Central memory CD8-positive, alpha-beta T cell (primary cell): ENCODE measurements around the gene SKIC3.

Source experiments
- ATAC-seq: fragments of 150-1000 bp; cut with Tn5 transposase; replicated peaks from 2 replicates; pipeline ENCODE4 v1.10.0; 2022; ENCODE audit warnings: mild to moderate bottlenecking, moderate FRiP score, moderate number of reproducible peaks; ENCODE audit not compliant: poor library complexity, severe bottlenecking; ENCODE audit errors: extremely low read depth
- DNase-seq, 2 donors: peaks; one replicate each; pipeline ENCODE4 v3.0.0; 2021; ENCODE audit warnings: low spot score in 2 of 2
- H3K27ac Mint-ChIP-seq: one replicate; pipeline ENCODE4 v1.8.0; 2022; ENCODE audit warnings: low read depth, mild to moderate bottlenecking, moderate library complexity, mixed read lengths
- H3K27me3 Mint-ChIP-seq: one replicate; pipeline ENCODE4 v1.8.0; 2022; ENCODE audit warnings: mixed read lengths
- H3K36me3 Mint-ChIP-seq: one replicate; pipeline ENCODE4 v1.8.0; 2022; ENCODE audit warnings: mild to moderate bottlenecking, moderate library complexity, mixed read lengths; ENCODE audit not compliant: insufficient read depth
- H3K4me1 Mint-ChIP-seq: one replicate; pipeline ENCODE4 v1.8.0; 2022; ENCODE audit warnings: mixed read lengths
- H3K4me3 Mint-ChIP-seq: one replicate; pipeline ENCODE4 v1.8.0; 2022; ENCODE audit warnings: mild to moderate bottlenecking, moderate library complexity, mixed read lengths
- H3K9me3 Mint-ChIP-seq: one replicate; pipeline ENCODE4 v1.8.0; 2022; ENCODE audit warnings: mixed read lengths

SKIC3 gene

DNA sequence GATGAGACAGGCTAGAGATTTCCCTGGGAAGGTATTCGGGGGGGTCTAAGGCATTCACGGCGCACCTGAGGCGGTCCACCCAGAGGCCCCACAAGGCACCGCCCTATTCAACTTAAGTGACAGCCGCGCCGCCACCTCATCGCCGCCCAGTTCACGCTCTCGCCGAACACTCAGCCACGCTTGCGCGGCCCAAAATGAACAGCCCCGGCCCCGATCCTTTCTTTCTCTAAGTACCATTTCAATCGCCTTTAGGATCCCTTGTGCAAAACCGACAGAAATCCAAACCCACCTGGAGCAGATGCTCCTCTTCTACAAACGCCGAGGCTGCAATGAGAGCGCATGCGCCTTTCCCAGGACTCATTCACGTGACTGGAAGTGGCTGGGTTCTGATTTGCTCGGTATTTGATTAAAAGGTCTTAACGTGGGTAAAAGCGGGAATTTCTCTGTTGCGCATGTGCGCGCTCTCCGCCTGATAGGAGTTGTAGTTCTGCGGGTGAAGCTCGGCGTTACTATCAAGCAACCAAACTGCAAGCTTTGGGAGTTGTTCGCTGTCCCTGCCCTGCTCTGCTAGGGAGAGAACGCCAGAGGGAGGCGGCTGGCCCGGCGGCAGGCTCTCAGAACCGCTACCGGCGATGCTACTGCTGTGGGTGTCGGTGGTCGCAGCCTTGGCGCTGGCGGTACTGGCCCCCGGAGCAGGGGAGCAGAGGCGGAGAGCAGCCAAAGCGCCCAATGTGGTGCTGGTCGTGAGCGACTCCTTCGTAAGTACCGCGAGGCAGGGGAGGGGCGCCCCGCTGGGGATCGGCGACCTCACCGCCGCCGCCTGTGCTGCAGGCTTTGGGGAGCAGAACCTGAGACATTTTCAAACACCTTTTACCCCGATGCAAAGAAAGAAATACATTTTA lies at the start of gene SKIC3, which contains the start of gene ARSK:
Gene SKIC3 (minus strand): TSS at position 331 of the 902 bp plus-strand sequence. CDS start 7,827 bp downstream, outside the sequence.
Gene ARSK (plus strand): TSS at position 455 of the 902 bp plus-strand sequence. CDS start 178 bp downstream, at position 633.
- H3K4me1 Mint-ChIP-seq: peaks cover 30% of the 10 kb centered on the region
- ATAC-seq: peak; percentile 87
- no peaks in the 10 kb centered on the region for H3K27me3 Mint-ChIP-seq
- H3K27ac Mint-ChIP-seq: peak within 1 kb of the TSS; percentile 89
- peaks cover 16% of the 10 kb centered on the region for H3K36me3 Mint-ChIP-seq
- peak within 1 kb of the TSS; percentile 90 for H3K4me3 Mint-ChIP-seq
- no peaks in the 10 kb centered on the region for H3K9me3 Mint-ChIP-seq
- DNase-seq: peak; percentile 86 to 90

DNA sequence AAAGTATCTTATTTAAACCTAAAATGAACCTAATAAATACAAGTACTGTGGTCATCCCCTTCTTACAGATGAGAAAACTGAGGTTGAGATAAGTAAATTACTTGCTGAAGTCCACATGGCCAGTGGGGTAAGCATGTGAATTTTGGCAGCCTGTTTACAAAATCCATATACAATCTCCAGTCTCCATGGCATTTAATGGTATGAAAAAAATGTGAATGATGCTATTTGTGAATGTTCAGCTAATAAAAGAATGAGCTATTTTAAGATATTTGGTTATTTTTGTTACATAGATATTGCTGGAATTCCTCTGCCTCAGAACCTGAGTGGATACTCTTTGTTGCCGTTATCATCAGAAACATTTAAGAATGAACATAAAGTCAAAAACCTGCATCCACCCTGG lies 45.8 kb upstream of the SKIC3 start:
- Mint-ChIP-seq H3K4me3 (no peak overlapping the region), H3K9me3 (no peaks in the 10 kb centered on the region), H3K36me3 (peaks cover 15% of the 10 kb centered on the region), H3K27ac (no peak overlapping the region), H3K4me1 (no peaks in the 10 kb centered on the region), H3K27me3 (no peaks in the 10 kb centered on the region)
- ATAC-seq: no peak
- no peak for DNase-seq

DNA sequence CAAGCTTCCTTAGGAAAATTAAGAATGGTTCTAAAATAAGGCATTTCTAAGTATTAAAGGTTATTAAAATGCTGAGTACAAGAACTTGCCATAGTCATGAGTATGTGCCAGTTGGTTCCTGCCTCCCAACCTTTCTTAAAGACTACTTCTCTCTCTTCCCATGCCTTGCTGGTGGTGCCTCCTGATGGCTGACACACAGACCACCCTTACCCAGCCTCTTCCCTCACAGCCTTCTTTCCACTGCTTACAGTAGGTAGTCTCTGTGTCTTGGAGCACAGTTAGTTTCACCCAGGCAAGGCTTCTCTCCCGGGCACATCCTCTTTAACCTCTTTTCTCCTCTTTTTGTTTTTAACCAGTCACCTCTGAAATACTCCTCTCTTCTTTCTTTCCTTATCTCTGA lies 44.5 kb upstream of the SKIC3 start:
- H3K4me3 Mint-ChIP-seq: no peak overlapping the region
- H3K4me1 Mint-ChIP-seq: no peaks in the 10 kb centered on the region
- no peak overlapping the region for H3K27ac Mint-ChIP-seq
- no peak for DNase-seq
- peaks cover 13% of the 10 kb centered on the region for H3K36me3 Mint-ChIP-seq
- H3K27me3 Mint-ChIP-seq: no peaks in the 10 kb centered on the region
- H3K9me3 Mint-ChIP-seq: no peaks in the 10 kb centered on the region
- ATAC-seq: no peak

DNA sequence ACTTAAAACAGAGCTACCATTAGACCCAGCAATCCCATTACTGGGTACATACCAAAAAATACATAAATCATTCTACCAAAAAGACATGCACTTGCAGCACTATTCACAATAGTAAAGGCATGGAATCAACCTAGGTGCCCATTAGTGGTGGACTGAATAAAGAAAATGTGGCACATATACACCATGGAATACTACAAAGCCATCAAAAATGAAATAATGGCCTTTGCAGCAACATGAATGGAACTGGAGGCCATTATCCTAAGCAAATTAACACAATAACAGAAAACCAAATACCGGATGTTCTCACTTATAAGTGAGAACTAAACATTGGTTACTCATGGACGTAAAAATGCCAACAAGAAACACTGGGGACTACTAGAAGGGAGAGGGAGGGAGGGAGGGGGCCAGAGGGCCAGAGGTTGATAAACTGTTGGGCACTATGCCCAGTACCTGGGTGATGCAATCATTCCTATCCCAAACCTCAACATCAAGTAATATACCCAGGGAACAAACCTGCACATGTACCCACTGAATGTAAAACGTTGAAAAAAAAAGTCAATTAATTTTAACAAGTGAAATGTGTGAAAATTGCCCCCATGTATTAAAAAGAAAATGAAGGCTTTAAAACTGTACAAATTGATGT lies 40.6 kb upstream of the SKIC3 start:
- Mint-ChIP-seq H3K9me3 (no peaks in the 10 kb centered on the region), H3K27me3 (no peaks in the 10 kb centered on the region), H3K4me3 (no peak overlapping the region), H3K4me1 (no peaks in the 10 kb centered on the region), H3K36me3 (peaks cover 2% of the 10 kb centered on the region), H3K27ac (no peak overlapping the region)
- no peak for ATAC-seq
- no peak for DNase-seq

DNA sequence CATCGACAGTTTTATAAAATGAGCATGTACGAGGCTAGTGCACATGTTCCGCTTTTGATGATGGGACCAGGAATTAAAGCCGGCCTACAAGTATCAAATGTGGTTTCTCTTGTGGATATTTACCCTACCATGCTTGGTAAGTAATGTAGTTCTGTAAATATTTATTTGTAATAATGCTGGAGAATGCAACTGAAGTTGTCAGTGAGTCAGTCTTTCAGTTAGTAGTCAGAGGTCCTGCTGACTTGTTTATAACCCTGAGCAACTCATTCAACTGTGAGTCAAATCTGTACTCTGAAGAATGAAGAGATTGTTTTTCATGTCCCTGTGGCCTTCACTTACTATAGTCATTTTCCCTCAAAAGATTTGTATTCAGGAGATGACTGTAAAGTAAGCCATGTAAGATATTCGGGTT lies 36.7 kb upstream of the SKIC3 start:
- ATAC-seq (no peak), DNase-seq (no peak)
- Mint-ChIP-seq H3K27me3 (no peaks in the 10 kb centered on the region), H3K9me3 (no peaks in the 10 kb centered on the region), H3K27ac (no peak overlapping the region), H3K36me3 (no peaks in the 10 kb centered on the region), H3K4me3 (no peak overlapping the region), H3K4me1 (peaks cover 5% of the 10 kb centered on the region)

DNA sequence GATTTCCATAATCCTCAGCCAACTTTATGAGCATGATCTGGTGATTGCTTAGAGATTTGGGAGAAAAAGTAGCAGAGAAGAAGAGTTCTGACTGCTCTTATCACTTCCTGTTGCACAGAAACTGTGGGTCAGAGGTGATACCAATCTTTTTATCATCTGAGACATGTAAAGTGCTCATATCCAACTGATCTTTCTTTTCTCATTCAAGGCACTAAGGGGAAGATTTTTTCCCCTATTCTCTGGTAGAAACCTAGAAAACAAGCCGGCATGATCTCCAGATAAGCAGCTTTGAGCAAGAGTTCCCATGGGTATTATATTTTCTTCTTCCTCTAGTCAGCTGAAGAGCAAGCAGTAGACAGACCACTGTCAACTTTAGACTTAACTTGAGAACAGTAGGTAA lies 36.1 kb upstream of the SKIC3 start:
- H3K27ac Mint-ChIP-seq: no peak overlapping the region
- H3K36me3 Mint-ChIP-seq: no peaks in the 10 kb centered on the region
- H3K4me1 Mint-ChIP-seq: peaks cover 5% of the 10 kb centered on the region
- no peak for ATAC-seq
- no peak overlapping the region for H3K4me3 Mint-ChIP-seq
- DNase-seq: no peak
- H3K27me3 Mint-ChIP-seq: no peaks in the 10 kb centered on the region
- H3K9me3 Mint-ChIP-seq: no peaks in the 10 kb centered on the region

DNA sequence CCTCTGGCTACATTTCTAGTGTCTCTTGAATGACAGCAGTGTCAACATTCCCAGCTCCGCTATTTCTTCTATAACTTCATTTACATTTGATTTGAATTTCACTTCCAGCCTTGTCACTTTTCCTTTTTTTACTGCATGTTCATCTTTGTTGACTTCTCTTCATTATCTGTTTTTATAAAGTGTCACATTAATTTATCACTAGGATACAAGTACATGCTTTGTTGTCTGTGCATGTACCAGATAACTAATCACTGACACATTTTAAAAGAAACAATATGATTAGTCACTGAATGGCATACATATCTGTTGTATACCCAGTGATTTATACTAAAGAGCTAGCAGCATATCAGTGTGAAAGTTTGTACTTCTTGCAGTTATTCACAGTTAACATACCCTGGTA lies 29.2 kb upstream of the SKIC3 start:
- no peak overlapping the region for H3K27ac Mint-ChIP-seq
- H3K4me1 Mint-ChIP-seq: no peaks in the 10 kb centered on the region
- no peaks in the 10 kb centered on the region for H3K9me3 Mint-ChIP-seq
- DNase-seq (no peak), ATAC-seq (no peak)
- H3K36me3 Mint-ChIP-seq: peaks cover 1% of the 10 kb centered on the region
- no peak overlapping the region for H3K4me3 Mint-ChIP-seq
- no peaks in the 10 kb centered on the region for H3K27me3 Mint-ChIP-seq

DNA sequence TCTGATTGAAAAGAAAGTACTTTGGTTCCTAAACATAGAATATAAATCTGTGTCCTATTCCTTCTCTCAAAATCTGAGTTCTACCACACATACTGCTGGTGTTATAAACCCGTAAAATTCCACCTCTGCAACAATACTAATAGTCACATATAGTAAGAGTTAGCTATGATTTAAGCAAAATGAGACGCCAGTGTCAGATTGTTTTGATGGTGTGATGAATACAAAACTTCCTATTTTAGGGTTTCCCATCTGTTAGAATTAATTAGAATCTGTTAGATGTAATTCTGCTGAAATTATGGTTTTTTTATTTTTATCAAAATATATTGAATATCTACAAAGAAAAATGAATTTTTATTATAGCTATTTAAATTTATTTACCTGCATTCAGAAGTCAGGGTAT lies 26.8 kb upstream of the SKIC3 start:
- peaks cover 1% of the 10 kb centered on the region for H3K36me3 Mint-ChIP-seq

DNA sequence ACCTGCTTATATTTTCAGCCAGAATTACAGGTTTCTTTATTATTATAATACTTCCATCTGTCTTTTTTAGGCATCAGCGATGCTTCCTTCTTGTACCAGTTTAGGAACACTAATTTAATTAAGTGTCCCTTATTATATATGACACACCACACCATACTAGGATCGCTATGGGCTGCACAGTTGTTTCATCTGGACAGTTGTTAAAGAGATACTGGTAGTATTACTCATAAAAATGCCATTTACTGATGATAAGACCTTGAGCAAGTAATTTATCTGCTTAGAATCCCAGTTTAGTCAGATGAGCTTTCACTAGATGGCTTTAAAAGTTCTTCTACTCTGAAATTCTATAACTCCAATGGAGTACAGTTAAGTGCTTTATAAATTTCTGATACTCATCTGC lies 17.2 kb upstream of the SKIC3 start:
- Mint-ChIP-seq H3K36me3 (peaks cover 14% of the 10 kb centered on the region), H3K27ac (no peak overlapping the region), H3K9me3 (no peaks in the 10 kb centered on the region), H3K4me3 (no peak overlapping the region), H3K4me1 (peaks cover 10% of the 10 kb centered on the region), H3K27me3 (no peaks in the 10 kb centered on the region)
- DNase-seq (no peak), ATAC-seq (no peak)

More for the DNA sequence above, 26.8 kb upstream of the SKIC3 start:
- no peaks in the 10 kb centered on the region for H3K27me3 Mint-ChIP-seq
- H3K9me3 Mint-ChIP-seq: no peaks in the 10 kb centered on the region
- DNase-seq (no peak), ATAC-seq (no peak)
- H3K4me1 Mint-ChIP-seq: no peaks in the 10 kb centered on the region
- no peak overlapping the region for H3K27ac Mint-ChIP-seq
- H3K4me3 Mint-ChIP-seq: no peak overlapping the region

DNA sequence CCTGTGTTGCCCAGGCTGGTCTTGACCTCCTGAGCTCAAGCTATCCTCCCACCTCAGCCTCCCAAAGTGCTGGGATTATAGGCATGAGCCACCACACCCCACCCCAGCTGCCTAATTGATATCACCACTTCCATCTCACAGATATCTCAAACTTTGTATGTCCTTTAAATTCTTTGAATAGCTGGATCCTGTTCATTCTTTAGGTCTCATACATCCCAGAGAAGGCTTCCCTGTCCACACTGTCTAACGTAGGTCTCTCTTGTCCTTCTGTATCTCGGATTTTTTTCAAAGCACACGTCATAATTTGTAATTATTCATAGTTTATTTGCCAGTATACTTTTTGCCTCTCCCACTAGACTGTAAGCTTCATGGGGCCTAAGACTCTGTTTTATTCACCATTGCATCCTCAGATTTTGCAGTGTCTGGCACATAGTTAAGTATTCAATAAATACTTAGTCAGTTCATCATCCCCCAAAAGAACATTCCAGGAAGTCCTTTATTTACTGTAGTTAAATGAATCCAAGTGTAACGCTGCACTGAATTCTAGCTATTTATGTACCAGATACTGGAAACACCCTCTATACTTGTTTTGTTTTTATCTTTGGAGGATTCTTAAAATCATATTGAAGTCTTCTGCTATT lies 10.6 kb upstream of the SKIC3 start:
- H3K27ac Mint-ChIP-seq: no peak overlapping the region
- no peak for DNase-seq
- H3K36me3 Mint-ChIP-seq: peaks cover 17% of the 10 kb centered on the region
- peaks cover 5% of the 10 kb centered on the region for H3K4me1 Mint-ChIP-seq
- H3K9me3 Mint-ChIP-seq: no peaks in the 10 kb centered on the region
- H3K27me3 Mint-ChIP-seq: no peaks in the 10 kb centered on the region
- no peak for ATAC-seq
- H3K4me3 Mint-ChIP-seq: no peak overlapping the region

DNA sequence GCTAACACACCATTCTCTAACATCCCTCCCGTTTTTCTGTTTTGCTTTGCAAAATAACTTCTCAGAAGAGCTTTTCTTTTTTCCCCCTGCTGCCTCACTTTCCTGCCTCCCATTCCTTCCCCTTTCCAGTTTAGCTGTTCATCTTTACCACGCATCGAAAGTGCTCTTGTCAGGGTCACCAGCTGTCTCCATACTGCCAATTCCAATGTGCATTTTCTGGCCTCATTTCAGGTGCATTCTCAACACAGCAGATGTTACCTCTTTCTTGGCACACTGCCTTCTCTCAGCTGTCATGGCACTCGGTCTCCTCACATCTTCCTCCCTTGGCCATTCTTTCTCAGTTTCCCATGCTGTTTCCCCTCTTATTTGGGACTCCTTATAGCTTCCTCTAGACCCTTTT lies 9.7 kb upstream of the SKIC3 start:
- H3K9me3 Mint-ChIP-seq: no peaks in the 10 kb centered on the region
- no peak for DNase-seq
- H3K36me3 Mint-ChIP-seq: peaks cover 17% of the 10 kb centered on the region
- ATAC-seq: no peak
- H3K4me1 Mint-ChIP-seq: peaks cover 5% of the 10 kb centered on the region
- H3K4me3 Mint-ChIP-seq: no peak overlapping the region
- H3K27me3 Mint-ChIP-seq: no peaks in the 10 kb centered on the region
- H3K27ac Mint-ChIP-seq: peak overlapping the region; percentile 4

DNA sequence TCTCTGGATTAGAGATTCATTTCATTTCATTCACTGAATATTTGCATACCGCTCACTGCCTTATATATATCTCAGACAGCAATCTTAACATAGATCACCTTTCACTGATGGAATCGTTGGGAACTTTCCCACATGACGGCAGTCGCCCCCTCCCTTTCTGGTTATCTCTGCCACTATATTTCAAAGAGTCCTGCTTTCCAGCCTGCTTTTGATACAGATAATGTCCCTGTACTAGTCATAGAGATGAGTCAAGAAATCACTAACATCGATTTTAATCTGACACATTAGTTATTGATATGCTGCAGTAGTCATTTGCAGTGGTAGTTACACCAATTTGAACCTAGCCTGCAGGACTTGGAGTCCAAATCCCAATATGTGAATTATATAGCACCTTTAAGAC lies 8.6 kb upstream of the SKIC3 start:
- Mint-ChIP-seq H3K9me3 (no peaks in the 10 kb centered on the region), H3K4me3 (no peak overlapping the region), H3K36me3 (peaks cover 14% of the 10 kb centered on the region), H3K4me1 (peaks cover 5% of the 10 kb centered on the region), H3K27me3 (no peaks in the 10 kb centered on the region), H3K27ac (no peak overlapping the region)
- no peak for ATAC-seq
- DNase-seq: no peak
